Suprapubic skin (tissue), 4 donors: ENCODE data around the gene SH2D6. TPM values are rescaled to one million over a fixed set of nuclear protein-coding genes. Genes with fewer than 3 reads are reported as not detected.

Source experiments
- DNase-seq, 2 donors: peaks; one replicate each; pipeline ENCODE4 v3.0.0-alpha.2; 2019; ENCODE audit warnings: low spot score in 2 of 2
- H3K27ac ChIP-seq: fragments of 200-600 bp; sonication (generic); one replicate; pipeline ENCODE4 v1.5.1; 2019
- H3K27me3 ChIP-seq: fragments of 200-600 bp; sonication (generic); one replicate; pipeline ENCODE4 v1.5.1; 2019
- H3K36me3 ChIP-seq: fragments of 200-600 bp; sonication (generic); one replicate; pipeline ENCODE4 v1.5.1; 2019
- H3K4me1 ChIP-seq: fragments of 200-600 bp; sonication (generic); one replicate; pipeline ENCODE4 v1.5.1; 2019
- H3K4me3 ChIP-seq: fragments of 200-600 bp; sonication (generic); one replicate; pipeline ENCODE4 v1.5.1; 2019; ENCODE audit warnings: mild to moderate bottlenecking
- H3K9me3 ChIP-seq: fragments of 200-600 bp; sonication (generic); one replicate; pipeline ENCODE4 v1.5.1; 2019
- EP300 ChIP-seq: sonication (generic); formaldehyde crosslinking; IDR thresholded peaks from one replicate; pipeline ENCODE4 v1.6.1; 2017; ENCODE audit warnings: antibody characterized with exemption
- POLR2A ChIP-seq, 2 donors: fragments of 450-650 bp; IDR thresholded peaks; one replicate each; pipeline ENCODE4 v1.6.1; 2017; ENCODE audit warnings: antibody characterized with exemption in 2 of 2, mild to moderate bottlenecking in 2 of 2, moderate library complexity in 2 of 2
- POLR2AphosphoS5 ChIP-seq, 3 donors: sonication (generic); formaldehyde crosslinking; IDR thresholded peaks; one replicate each; pipeline ENCODE4 v1.6.1; 2017; ENCODE audit warnings: antibody characterized with exemption in 3 of 3
- WGBS: methylation state at CpG from one replicate; pipeline ENCODE4 v1.1.5; 2018; 5-methylcytosine and 5-hydroxymethylcytosine counted together
- total RNA-seq, 4 donors: library from RNA; depleted of rRNA; stranded (reverse); fragments of >200 nt; gene quantifications; one replicate each; pipeline ENCODE4 v1.1.0, GENCODE V29; 2016
- TF ChIP-seq, protein P1 (sequence below), 2 donors: fragments of 200-600 bp in 1 of 2; fragments of 450-650 bp in 1 of 2; sonication (generic) in 1 of 2; IDR thresholded peaks; one replicate each; pipeline ENCODE4 v1.5.1; 2016 to 2019; ENCODE audit warnings: antibody characterized with exemption in 2 of 2, mild to moderate bottlenecking in 1 of 2, moderate library complexity in 1 of 2

SH2D6 gene
- total RNA-seq, 4 donors from 2014 or later = not detected

DNA sequence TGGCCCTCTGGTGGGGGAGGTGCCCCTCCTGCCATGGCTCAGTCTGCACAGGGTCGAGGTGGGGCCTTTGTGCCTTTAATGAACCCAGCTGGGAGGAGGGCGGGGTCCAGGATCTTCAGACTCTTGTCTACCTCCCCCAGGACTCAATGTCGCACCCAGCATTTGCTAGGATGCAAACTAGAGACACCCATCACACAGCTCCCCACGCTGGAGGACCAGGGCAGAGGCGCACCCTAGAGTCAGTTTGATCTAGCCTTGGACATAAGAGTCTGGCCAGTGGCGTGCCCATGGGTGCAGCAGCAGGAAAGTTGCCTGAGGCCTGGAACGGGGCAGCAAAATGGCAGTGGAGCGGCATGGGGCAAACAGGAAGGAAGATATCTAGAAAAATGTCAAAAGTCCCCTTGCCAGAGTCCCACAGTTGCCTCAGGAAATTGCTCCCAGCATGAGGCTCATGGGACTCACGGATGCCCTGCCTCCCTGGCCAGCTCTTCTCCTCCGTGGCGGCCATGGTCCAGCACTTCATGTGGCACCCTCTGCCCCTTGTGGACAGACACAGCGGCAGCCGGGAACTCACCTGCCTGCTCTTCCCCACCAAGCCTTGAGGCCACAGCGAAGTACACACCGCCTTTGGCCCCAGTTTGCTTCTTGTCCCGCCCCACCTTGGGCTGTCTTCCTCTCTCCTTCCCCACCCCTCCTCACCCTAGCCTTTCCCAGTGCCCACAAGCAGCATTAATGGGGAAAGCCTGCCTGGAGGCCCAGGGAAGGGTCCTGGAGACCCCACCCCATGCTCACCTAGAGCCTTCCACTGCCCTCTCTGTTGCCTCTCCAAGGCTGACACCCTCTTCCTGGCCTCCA is 17.7 kb downstream of the SH2D6 start:
- no peak for DNase-seq
- 86% methylated on average over 13 of the region's 16 CpGs for WGBS
- Histone ChIP-seq H3K9me3 (no peaks in the 10 kb centered on the region), H3K4me3 (no peak overlapping the region), H3K27ac (peak overlapping the region; percentile 88), H3K36me3 (no peaks in the 10 kb centered on the region), H3K4me1 (peaks cover 62% of the 10 kb centered on the region), H3K27me3 (no peaks in the 10 kb centered on the region)
- no peak for TF ChIP-seq POLR2AphosphoS5 (IDR thresholded peaks at IDR 0.05)
- TF ChIP-seq, protein P1, sequence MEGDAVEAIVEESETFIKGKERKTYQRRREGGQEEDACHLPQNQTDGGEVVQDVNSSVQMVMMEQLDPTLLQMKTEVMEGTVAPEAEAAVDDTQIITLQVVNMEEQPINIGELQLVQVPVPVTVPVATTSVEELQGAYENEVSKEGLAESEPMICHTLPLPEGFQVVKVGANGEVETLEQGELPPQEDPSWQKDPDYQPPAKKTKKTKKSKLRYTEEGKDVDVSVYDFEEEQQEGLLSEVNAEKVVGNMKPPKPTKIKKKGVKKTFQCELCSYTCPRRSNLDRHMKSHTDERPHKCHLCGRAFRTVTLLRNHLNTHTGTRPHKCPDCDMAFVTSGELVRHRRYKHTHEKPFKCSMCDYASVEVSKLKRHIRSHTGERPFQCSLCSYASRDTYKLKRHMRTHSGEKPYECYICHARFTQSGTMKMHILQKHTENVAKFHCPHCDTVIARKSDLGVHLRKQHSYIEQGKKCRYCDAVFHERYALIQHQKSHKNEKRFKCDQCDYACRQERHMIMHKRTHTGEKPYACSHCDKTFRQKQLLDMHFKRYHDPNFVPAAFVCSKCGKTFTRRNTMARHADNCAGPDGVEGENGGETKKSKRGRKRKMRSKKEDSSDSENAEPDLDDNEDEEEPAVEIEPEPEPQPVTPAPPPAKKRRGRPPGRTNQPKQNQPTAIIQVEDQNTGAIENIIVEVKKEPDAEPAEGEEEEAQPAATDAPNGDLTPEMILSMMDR (IDR thresholded peaks at IDR 0.05) = no peak
- no peak for TF ChIP-seq POLR2A (IDR thresholded peaks at IDR 0.05)
- no peak for TF ChIP-seq EP300

DNA sequence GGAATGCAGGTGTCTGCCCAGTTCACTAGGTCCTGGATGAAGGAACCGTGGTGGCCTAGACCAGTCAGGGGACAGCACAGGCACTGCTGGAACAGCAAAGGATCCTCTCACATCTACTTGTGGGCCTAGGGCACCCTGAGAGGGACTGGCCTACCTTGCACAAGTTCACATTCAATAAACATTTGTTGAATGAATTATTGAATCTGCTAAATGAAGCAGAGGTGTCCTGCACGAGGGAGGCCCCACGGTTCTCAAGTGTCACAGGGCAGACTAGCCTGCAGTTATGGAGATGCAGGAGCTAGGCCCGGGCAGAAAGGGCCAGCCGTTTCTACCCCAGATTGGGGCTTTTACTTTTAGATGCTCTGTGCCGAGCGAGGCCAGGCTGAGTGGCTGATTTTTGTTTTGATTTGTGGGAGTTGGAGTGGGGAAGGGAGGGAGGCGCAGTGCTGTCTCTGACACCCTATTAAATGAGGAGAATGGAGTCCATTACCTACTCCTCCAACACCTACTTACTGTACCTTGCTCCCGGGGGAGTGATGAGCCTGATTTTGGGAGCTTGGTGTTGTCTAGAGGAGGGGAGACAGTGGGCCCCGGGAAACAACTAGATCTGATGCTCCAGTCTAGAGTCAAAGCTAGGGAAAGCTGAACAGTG is 18.4 kb downstream of the SH2D6 start:
- Histone ChIP-seq H3K27me3 (no peaks in the 10 kb centered on the region), H3K4me3 (no peak overlapping the region), H3K36me3 (no peaks in the 10 kb centered on the region), H3K9me3 (no peaks in the 10 kb centered on the region), H3K4me1 (peaks cover 62% of the 10 kb centered on the region), H3K27ac (peak overlapping the region; percentile 88)
- WGBS = 64% methylated on average over 10 of the region's 10 CpGs
- TF ChIP-seq EP300 (no peak), POLR2AphosphoS5 (IDR thresholded peaks at IDR 0.05) (no peak), POLR2A (IDR thresholded peaks at IDR 0.05) (no peak)
- TF ChIP-seq, protein P1 (IDR thresholded peaks at IDR 0.05) = no peak
- no peak for DNase-seq

DNA sequence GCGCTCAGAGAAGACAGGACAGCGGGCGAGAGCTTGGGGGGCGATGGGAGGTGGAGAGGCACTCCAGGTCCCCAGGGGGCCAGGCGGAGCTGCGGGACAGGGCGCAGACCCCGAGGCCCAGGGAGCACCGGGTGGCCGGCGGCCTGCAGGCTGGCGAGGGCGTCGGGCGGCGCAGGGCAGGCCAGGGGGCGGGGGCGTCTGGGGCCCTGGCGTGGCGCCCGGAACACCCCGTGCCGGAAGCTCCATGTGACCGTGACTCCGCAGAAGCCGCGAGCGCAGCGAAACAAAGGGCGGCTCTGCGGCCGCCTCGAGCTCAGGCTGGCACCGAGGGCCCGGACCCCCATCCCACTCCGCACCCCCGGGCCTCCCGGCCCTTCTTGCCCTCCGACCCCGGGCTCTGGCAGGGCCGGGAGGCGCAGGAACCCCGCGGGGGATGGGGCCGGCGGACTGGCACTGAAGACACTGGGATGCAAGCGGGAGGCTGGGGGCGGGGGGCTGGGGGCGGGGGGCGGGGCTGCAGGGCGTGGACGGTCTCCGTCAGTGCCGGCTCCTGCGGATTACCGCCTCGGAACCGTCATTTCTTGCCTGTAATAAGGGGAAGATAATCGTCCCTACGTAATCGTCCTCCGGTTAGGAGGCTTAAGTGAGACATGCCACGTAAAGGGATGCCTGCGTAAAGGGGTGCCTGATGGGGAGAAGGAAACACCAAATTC is 19.1 kb downstream of the SH2D6 start:
- peak overlapping the region; percentile 49 for H3K4me3 ChIP-seq
- DNase-seq = peak; percentile 91
- WGBS = 5% methylated on average over 26 of the region's 64 CpGs

DNA sequence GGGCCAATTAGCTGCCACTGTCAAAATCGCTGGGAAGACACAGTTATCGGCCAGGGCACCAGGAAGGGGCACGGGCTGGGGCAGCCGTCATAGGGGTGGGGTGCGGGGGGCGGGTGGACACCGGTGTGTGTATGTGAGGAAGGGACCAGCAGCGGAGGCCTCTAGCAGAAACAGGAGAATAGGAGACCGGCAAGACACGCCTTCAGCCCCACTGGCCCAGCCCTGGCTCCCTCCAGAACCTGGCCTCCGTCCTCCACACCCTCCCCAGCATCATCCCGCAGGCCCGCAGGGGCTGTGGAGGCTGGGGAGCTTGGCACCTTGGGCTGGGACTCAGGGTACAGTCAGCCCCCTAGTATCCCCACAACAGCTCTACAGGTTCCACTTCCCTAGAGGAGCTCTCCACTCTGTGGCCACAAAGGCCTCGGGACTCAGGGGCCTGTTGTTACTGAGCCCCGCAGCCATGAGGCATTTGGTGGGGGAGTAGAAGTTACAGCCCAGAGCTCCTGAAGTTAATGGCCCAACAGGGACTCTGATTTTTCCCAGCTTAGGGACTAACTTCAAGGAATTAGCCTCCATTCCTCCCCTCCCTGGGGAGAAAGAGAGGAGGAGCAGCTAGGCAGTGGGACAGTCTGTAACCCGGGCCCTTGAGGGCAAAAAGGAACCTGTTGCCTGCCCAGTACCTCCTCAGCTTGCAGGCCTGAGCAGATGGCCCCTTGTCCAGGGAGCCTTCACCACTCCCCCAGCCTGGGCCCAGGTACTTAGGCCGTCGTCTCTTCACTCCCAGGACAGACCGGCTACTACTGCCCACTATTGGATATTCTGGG is 19.9 kb downstream of the SH2D6 start:
- WGBS = 38% methylated on average over 17 of the region's 19 CpGs
- peak in 1 of 2 donors; percentile 74 for DNase-seq
- H3K27ac ChIP-seq = peak overlapping the region; percentile 88
- peak overlapping the region; percentile 49 for H3K4me3 ChIP-seq
- H3K9me3 ChIP-seq = no peaks in the 10 kb centered on the region
- H3K4me1 ChIP-seq = peaks cover 57% of the 10 kb centered on the region
- TF ChIP-seq, protein P1 (IDR thresholded peaks at IDR 0.05) = no peak
- TF ChIP-seq EP300 (no peak), POLR2A (IDR thresholded peaks at IDR 0.05) (no peak), POLR2AphosphoS5 (IDR thresholded peaks at IDR 0.05) (no peak)
- H3K36me3 ChIP-seq = no peaks in the 10 kb centered on the region
- no peaks in the 10 kb centered on the region for H3K27me3 ChIP-seq

More for the DNA sequence above, 19.1 kb downstream of the SH2D6 start:
- peak in 1 of 2 donors; percentile 84 for TF ChIP-seq POLR2A (IDR thresholded peaks at IDR 0.05)
- TF ChIP-seq, protein P1 (IDR thresholded peaks at IDR 0.05) = no peak
- peak; percentile 58 for TF ChIP-seq EP300
- peak in 2 of 3 donors; percentile 34 to 87 for TF ChIP-seq POLR2AphosphoS5 (IDR thresholded peaks at IDR 0.05)
- H3K27ac ChIP-seq = peak overlapping the region; percentile 88
- no peaks in the 10 kb centered on the region for H3K36me3 ChIP-seq
- H3K4me1 ChIP-seq = peaks cover 62% of the 10 kb centered on the region
- no peaks in the 10 kb centered on the region for H3K9me3 ChIP-seq
- H3K27me3 ChIP-seq = no peaks in the 10 kb centered on the region
